HepG2 (cell line): ENCODE results near the gene PIK3CA. TPM values are rescaled to one million over a fixed set of nuclear protein-coding genes. Genes with fewer than 3 reads are reported as not detected.
A peak's percentile ranks its signal among the peaks of the same experiment; 100 is the strongest.

Source experiments
- ATAC-seq: fragments of 200-7000 bp; cut with Tn5 transposase; 3 replicates; pipeline ENCODE4 v1.9.1; 2020; ENCODE audit warnings: mild to moderate bottlenecking, moderate library complexity
- BruUV-seq: library from RNA; stranded (reverse); fragments of 400-500 nt; replicated peaks from 2 replicates; lab custom pipeline; 2021; lab: Mats Ljungman, UMichigan
- CTCF ChIA-PET: fragments of 300-600 bp; formaldehyde crosslinking; extraction: SDS; loops from one replicate; lab custom pipeline; 2021; ENCODE audit warnings: low total read pairs, inconsistent platforms, low intra/inter-chr PET ratio; lab: Yijun Ruan, JAX
- POLR2A ChIA-PET: fragments of 350-600 bp; sonication (Branson Sonifier 250); formaldehyde crosslinking; loops from one replicate; lab custom pipeline; 2020; ENCODE audit warnings: antibody characterized with exemption, inconsistent platforms; lab: Yijun Ruan, JAX
- DNase-seq: peaks from one replicate; pipeline ENCODE4 v3.0.0-alpha.2; 2015; ENCODE audit warnings: low spot score
- FAIRE-seq: peaks from 3 replicates; lab custom pipeline; 2011; peaks lifted over from hg19 to GRCh38; lab: Jason Lieb, UNC
- H2AFZ ChIP-seq: one replicate; pipeline ENCODE4 v1.6.1; 2011; ENCODE audit warnings: low read length, inconsistent platforms
- H3K27ac ChIP-seq: fragments of 300-600 bp; 3 replicates; pipeline ENCODE4 v1.8.0; 2011; ENCODE audit warnings: mixed run types, mild to moderate bottlenecking, mixed read lengths, low read length, inconsistent platforms; ENCODE audit not compliant: insufficient read depth; ENCODE audit errors: extremely low read length
- H3K27me3 ChIP-seq, 2 experiments: fragments of 200-600 bp in 1 of 2; 2 replicates in 1 of 2; 3 replicates in 1 of 2; pipeline versions ENCODE4 v1.6.0 to v1.8.0; 2011; ENCODE audit warnings: low read length in 2 of 2, mild to moderate bottlenecking in 2 of 2, moderate library complexity in 2 of 2, inconsistent platforms in 1 of 2; ENCODE audit not compliant: insufficient read depth in 2 of 2, control insufficient read depth in 1 of 2
- H3K36me3 ChIP-seq, 2 experiments: fragments of 200-600 bp in 1 of 2; replicated peaks in 1 of 2; 2 replicates in 1 of 2; 3 replicates in 1 of 2; pipeline versions ENCODE4 v1.5.1 to v1.8.0; 2011; ENCODE audit warnings: low read length in 2 of 2, inconsistent platforms in 1 of 2; ENCODE audit not compliant: insufficient read depth in 2 of 2, control insufficient read depth in 1 of 2
- H3K4me1 ChIP-seq: 2 replicates; pipeline ENCODE4 v1.5.1; 2012; ENCODE audit warnings: low read length, inconsistent platforms; ENCODE audit not compliant: insufficient read depth
- H3K4me2 ChIP-seq: 2 replicates; pipeline ENCODE4 v1.6.0; 2011; ENCODE audit warnings: low read depth, low read length, inconsistent platforms
- H3K4me3 ChIP-seq, 3 experiments: fragments of 200-600 bp in 1 of 3; sonication (generic), shearing (Covaris generic) in 1 of 3; replicated peaks in 1 of 3; 2 replicates each; pipeline ENCODE4 v1.5.1; 2011 to 2016; ENCODE audit warnings: low read length in 3 of 3, inconsistent platforms in 2 of 3, low read depth in 2 of 3, mild to moderate bottlenecking in 2 of 3, control low read depth in 1 of 3, mixed read lengths in 1 of 3; ENCODE audit not compliant: insufficient read depth in 1 of 3
- H3K79me2 ChIP-seq: one replicate; pipeline ENCODE4 v1.6.1; 2011; ENCODE audit warnings: low read length, inconsistent platforms; ENCODE audit not compliant: insufficient read depth
- H3K9ac ChIP-seq: 2 replicates; pipeline ENCODE4 v1.6.0; 2011; ENCODE audit warnings: mild to moderate bottlenecking, low read depth, low read length, inconsistent platforms; ENCODE audit not compliant: insufficient read depth
- H3K9me3 ChIP-seq: 2 replicates; pipeline ENCODE4 v1.5.1; 2012; ENCODE audit warnings: mild to moderate bottlenecking, low read length
- H4K20me1 ChIP-seq: 2 replicates; pipeline ENCODE4 v1.6.0; 2011; ENCODE audit warnings: inconsistent platforms, mild to moderate bottlenecking, low read length, moderate library complexity; ENCODE audit not compliant: insufficient read depth
- ELK4 ChIP-seq: sonication (generic); formaldehyde crosslinking; IDR thresholded peaks from 2 replicates; pipeline ENCODE4 v1.9.0; 2021; ENCODE audit warnings: missing genetic modification reagents, borderline replicate concordance
- HDAC1 ChIP-seq: sonication (generic); formaldehyde crosslinking; IDR thresholded peaks from 2 replicates; pipeline ENCODE4 v1.5.1; 2020; ENCODE audit warnings: mild to moderate bottlenecking, missing genetic modification reagents
- KLF12 ChIP-seq: sonication (generic); formaldehyde crosslinking; IDR thresholded peaks from 2 replicates; pipeline ENCODE4 v1.4.0; 2020; ENCODE audit warnings: missing genetic modification reagents, borderline replicate concordance
- PHF21A ChIP-seq: sonication (generic); formaldehyde crosslinking; IDR thresholded peaks from 2 replicates; pipeline ENCODE4 v1.5.0; 2020; ENCODE audit warnings: mild to moderate bottlenecking, missing genetic modification reagents
- SNAPC2 ChIP-seq: sonication (generic); formaldehyde crosslinking; IDR thresholded peaks from 2 replicates; pipeline ENCODE4 v1.8.1; 2022; ENCODE audit warnings: mild to moderate bottlenecking, missing genetic modification reagents
- TBX2 ChIP-seq: sonication (generic); formaldehyde crosslinking; IDR thresholded peaks from 2 replicates; pipeline ENCODE4 v1.5.0; 2020; ENCODE audit warnings: missing genetic modification reagents, mild to moderate bottlenecking, borderline replicate concordance
- XRCC5 ChIP-seq: fragments of 200-400 bp; formaldehyde crosslinking; optimal IDR thresholded peaks from 2 replicates; pipeline ENCODE3; 2017; ENCODE audit warnings: mild to moderate bottlenecking, low read length
- ZNF10 ChIP-seq: sonication (generic); formaldehyde crosslinking; IDR thresholded peaks from 2 replicates; pipeline ENCODE4 v1.4.0; 2020; ENCODE audit warnings: mild to moderate bottlenecking, low read depth, missing genetic modification reagents, borderline replicate concordance
- ZNF232 ChIP-seq: sonication (generic); formaldehyde crosslinking; IDR thresholded peaks from 2 replicates; pipeline ENCODE4 v1.4.0; 2020; ENCODE audit warnings: missing genetic modification reagents, borderline replicate concordance
- ZNF235 ChIP-seq: sonication (generic); formaldehyde crosslinking; IDR thresholded peaks from 2 replicates; pipeline ENCODE4 v1.8.1; 2023; ENCODE audit warnings: mild to moderate bottlenecking, missing genetic modification reagents, borderline replicate concordance
- ZNF251 ChIP-seq: sonication (generic); formaldehyde crosslinking; IDR thresholded peaks from 2 replicates; pipeline ENCODE4 v1.9.0; 2021; ENCODE audit warnings: mild to moderate bottlenecking, missing genetic modification reagents
- ZNF816 ChIP-seq: sonication (generic); formaldehyde crosslinking; IDR thresholded peaks from 2 replicates; pipeline ENCODE4 v1.8.0; 2022; ENCODE audit warnings: missing genetic modification reagents, mild to moderate bottlenecking, borderline replicate concordance
- WGBS: methylation state at CpG from one replicate; pipeline ENCODE4 v1.1.6; 2017; ENCODE audit warnings: low lambda C conversion rate; 5-methylcytosine and 5-hydroxymethylcytosine counted together
- in situ Hi-C: cut with HindIII; loops from 2 replicates; pipeline ENCODE4 v1.10.0; 2017; ENCODE audit warnings: low pct_unique_long_range_greater_than_20kb; ENCODE audit not compliant: extremely low pct_ligation_motif_present
- intact Hi-C: fragments of 100-400 bp; cut with micrococcal nuclease; formaldehyde crosslinking; loops from one replicate; pipeline ENCODE4 v1.10.0; 2022; ENCODE audit not compliant: unreplicated experiment
- polyA plus RNA-seq, 8 experiments: library from polyadenylated mRNA; depleted of rRNA in 3 of 8; stranded (reverse) in 7 of 8; unstranded in 1 of 8; fragments of >200 nt; fragmentation: Illumina TruSeq in 4 of 8; extraction: Trizol in 4 of 8; gene quantifications; 2 replicates each; pipeline versions ENCODE4 v1.2.1 to v1.2.3, GENCODE V29; 2011 to 2016; ENCODE audit warnings: low read depth in 4 of 8, missing spikeins in 1 of 8, mixed read lengths in 1 of 8; ENCODE audit not compliant: insufficient read depth in 1 of 8
- total RNA-seq, 5 experiments: library from RNA; depleted of rRNA; stranded (reverse); fragments of >200 nt; fragmentation: Illumina TruSeq; extraction: Trizol; gene quantifications; 2 replicates each; pipeline ENCODE4 v1.2.3, GENCODE V29; 2016; ENCODE audit warnings: low read depth in 1 of 5
- TF ChIP-seq, protein P1 (sequence below): sonication (generic); formaldehyde crosslinking; IDR thresholded peaks from 2 replicates; pipeline ENCODE4 v1.5.0; 2020; ENCODE audit warnings: missing genetic modification reagents
- TF ChIP-seq, protein P2 (sequence below): sonication (generic); formaldehyde crosslinking; IDR thresholded peaks from 2 replicates; pipeline ENCODE4 v1.8.1; 2023; ENCODE audit warnings: missing genetic modification reagents, inconsistent platforms, borderline replicate concordance
- TF ChIP-seq, protein P3 (sequence below): sonication (generic); formaldehyde crosslinking; IDR thresholded peaks from 2 replicates; pipeline ENCODE4 v1.4.0; 2020; ENCODE audit warnings: missing genetic modification reagents
- TF ChIP-seq, protein P4 (sequence below): sonication (generic); formaldehyde crosslinking; conservative IDR thresholded peaks from 2 replicates; pipeline ENCODE4 v1.8.0; 2022; ENCODE audit warnings: mild to moderate bottlenecking, moderate library complexity, missing genetic modification reagents
- TF ChIP-seq, protein P5 (sequence below): sonication (generic); formaldehyde crosslinking; IDR thresholded peaks from 2 replicates; pipeline ENCODE4 v1.4.0; 2020; ENCODE audit warnings: mild to moderate bottlenecking, missing genetic modification reagents

PIK3CA gene
- total and polyA plus RNA-seq, 2 of the 13 experiments (the other 11 are each of a cell fraction or from before 2014, with no cell fraction given), result 5.7 to 11.4 TPM

DNA sequence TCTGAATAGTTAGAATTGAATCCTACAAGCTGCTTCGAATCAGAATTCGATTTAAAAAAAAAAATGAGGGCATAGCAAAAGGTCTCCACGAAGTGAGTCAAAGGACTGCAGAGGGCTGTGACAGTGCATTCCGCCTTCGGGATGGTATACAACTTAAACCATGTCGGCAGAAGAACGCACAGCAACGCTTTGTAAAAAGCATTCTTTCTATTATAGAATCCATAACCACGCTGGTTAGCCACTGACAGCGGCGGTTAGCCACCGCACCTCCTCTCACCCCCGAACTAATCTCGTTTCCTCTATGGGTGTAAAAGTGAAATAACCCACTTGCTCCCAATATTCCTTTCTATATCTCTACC, 664 bp upstream of the PIK3CA start:
- WGBS, result 1% methylated on average over 14 of the region's 14 CpGs
- peak overlapping the region; percentile 90 for H3K4me2 ChIP-seq
- in situ Hi-C loops, result loop anchor here (5.0 to 25.0 kb wide), 2 partner anchors 175 to 415 kb away; partner anchors contain the start of genes ACTL6A and ZNF639
- peaks cover 22% of the 10 kb centered on the region for H3K4me1 ChIP-seq
- CTCF ChIA-PET, result interaction anchor here (0.8 to 2.3 kb wide), 4 partner anchors 125 to 174 kb away, joined by 3 to 18 read pairs (median 6); no protein-coding TSS in a partner anchor
- no peaks in the 10 kb centered on the region for H3K36me3 ChIP-seq
- ATAC-seq (peak; percentile 51), DNase-seq (no peak), FAIRE-seq (peak; percentile 4)
- H3K79me2 ChIP-seq, result peaks cover 35% of the 10 kb centered on the region
- peak overlapping the region; percentile 76 to 100 (median 92) for H3K4me3 ChIP-seq
- peak overlapping the region; percentile 53; the same call in 1 of the 2 replicates for H3K9ac ChIP-seq
- intact Hi-C loops, result loop anchor here (1.0 to 5.0 kb wide), 6 partner anchors 75 to 175 kb away; partner anchors contain the start of genes KCNMB3 and ZMAT3
- peak overlapping the region; percentile 87 for H3K27ac ChIP-seq
- H3K9me3 ChIP-seq, result no peaks in the 10 kb centered on the region
- BruUV-seq, result TSS peak; percentile 63
- POLR2A ChIA-PET, result interaction anchor here (0.6 to 1.6 kb wide), 6 partner anchors 36 to 415 kb away, joined by 3 to 7 read pairs (median 4); partner anchors contain the start of genes ACTL6A, KCNMB3 and ZNF639
- H3K27me3 ChIP-seq, result no peaks in the 10 kb centered on the region; a peak in 1 of 5 replicates
- H4K20me1 ChIP-seq, result peaks cover 15% of the 10 kb centered on the region; the same call in 1 of the 2 replicates
- peak overlapping the region; percentile 93 for H2AFZ ChIP-seq
- peak; percentile 8 for TF ChIP-seq XRCC5
- TF ChIP-seq ZNF235 (CRISPR knock-in tag), result no peak
- peak; percentile 45; the same call in 1 of the 2 replicates for TF ChIP-seq PHF21A (CRISPR knock-in tag)
- TF ChIP-seq, protein P1, sequence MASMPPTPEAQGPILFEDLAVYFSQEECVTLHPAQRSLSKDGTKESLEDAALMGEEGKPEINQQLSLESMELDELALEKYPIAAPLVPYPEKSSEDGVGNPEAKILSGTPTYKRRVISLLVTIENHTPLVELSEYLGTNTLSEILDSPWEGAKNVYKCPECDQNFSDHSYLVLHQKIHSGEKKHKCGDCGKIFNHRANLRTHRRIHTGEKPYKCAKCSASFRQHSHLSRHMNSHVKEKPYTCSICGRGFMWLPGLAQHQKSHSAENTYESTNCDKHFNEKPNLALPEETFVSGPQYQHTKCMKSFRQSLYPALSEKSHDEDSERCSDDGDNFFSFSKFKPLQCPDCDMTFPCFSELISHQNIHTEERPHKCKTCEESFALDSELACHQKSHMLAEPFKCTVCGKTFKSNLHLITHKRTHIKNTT (CRISPR knock-in tag), result no peak
- TF ChIP-seq, protein P2, sequence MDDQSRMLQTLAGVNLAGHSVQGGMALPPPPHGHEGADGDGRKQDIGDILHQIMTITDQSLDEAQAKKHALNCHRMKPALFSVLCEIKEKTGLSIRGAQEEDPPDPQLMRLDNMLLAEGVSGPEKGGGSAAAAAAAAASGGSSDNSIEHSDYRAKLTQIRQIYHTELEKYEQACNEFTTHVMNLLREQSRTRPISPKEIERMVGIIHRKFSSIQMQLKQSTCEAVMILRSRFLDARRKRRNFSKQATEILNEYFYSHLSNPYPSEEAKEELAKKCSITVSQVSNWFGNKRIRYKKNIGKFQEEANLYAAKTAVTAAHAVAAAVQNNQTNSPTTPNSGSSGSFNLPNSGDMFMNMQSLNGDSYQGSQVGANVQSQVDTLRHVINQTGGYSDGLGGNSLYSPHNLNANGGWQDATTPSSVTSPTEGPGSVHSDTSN (CRISPR knock-in tag), result no peak
- peak; percentile 15; the same call in 1 of the 2 replicates for TF ChIP-seq SNAPC2 (CRISPR knock-in tag)
- TF ChIP-seq ZNF251 (CRISPR knock-in tag), result no peak
- no peak for TF ChIP-seq ZNF232 (CRISPR knock-in tag)
- TF ChIP-seq TBX2 (CRISPR knock-in tag), result 0 out of 2 replicates have a peak, but pooled peaks have one; percentile 28
- peak; percentile 57; the same call in 1 of the 2 replicates for TF ChIP-seq HDAC1 (CRISPR knock-in tag)
- TF ChIP-seq, protein P3, sequence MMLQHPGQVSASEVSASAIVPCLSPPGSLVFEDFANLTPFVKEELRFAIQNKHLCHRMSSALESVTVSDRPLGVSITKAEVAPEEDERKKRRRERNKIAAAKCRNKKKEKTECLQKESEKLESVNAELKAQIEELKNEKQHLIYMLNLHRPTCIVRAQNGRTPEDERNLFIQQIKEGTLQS (CRISPR knock-in tag), result no peak
- TF ChIP-seq, protein P4, sequence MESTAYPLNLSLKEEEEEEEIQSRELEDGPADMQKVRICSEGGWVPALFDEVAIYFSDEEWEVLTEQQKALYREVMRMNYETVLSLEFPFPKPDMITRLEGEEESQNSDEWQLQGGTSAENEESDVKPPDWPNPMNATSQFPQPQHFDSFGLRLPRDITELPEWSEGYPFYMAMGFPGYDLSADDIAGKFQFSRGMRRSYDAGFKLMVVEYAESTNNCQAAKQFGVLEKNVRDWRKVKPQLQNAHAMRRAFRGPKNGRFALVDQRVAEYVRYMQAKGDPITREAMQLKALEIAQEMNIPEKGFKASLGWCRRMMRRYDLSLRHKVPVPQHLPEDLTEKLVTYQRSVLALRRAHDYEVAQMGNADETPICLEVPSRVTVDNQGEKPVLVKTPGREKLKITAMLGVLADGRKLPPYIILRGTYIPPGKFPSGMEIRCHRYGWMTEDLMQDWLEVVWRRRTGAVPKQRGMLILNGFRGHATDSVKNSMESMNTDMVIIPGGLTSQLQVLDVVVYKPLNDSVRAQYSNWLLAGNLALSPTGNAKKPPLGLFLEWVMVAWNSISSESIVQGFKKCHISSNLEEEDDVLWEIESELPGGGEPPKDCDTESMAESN, result 0 out of 2 replicates have a peak, but pooled peaks have one; percentile 1
- peak; percentile 70; the same call in 1 of the 2 replicates for TF ChIP-seq ZNF816 (CRISPR knock-in tag)
- TF ChIP-seq ELK4 (CRISPR knock-in tag), result no peak
- no peak for TF ChIP-seq ZNF10 (CRISPR knock-in tag)
- TF ChIP-seq KLF12 (CRISPR knock-in tag), result peak; percentile 13; the same call in 1 of the 2 replicates
- TF ChIP-seq, protein P5, sequence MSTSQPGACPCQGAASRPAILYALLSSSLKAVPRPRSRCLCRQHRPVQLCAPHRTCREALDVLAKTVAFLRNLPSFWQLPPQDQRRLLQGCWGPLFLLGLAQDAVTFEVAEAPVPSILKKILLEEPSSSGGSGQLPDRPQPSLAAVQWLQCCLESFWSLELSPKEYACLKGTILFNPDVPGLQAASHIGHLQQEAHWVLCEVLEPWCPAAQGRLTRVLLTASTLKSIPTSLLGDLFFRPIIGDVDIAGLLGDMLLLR, result no peak
